ENCODE measurements around the gene HIVEP2. TPM values are rescaled to one million over a fixed set of nuclear protein-coding genes. Genes with fewer than 3 reads are reported as not detected.

HIVEP2 gene
- total RNA-seq, 1 experiment from 2014 or later, result 10.3 TPM

GRCh38 chr6:142911430-142911829 lies 33.5 kb downstream of the HIVEP2 start:
- Histone ChIP-seq H3K4me3 (ENCODE audit: low read depth in 2 of 2, low read length in 2 of 2) (no peak overlapping the region), H3K27ac (ENCODE audit: low read length) (no peak overlapping the region), H3K9me3 (ENCODE audit: control insufficient read depth, insufficient read depth, low read depth, low read length) (no peaks in the 10 kb centered on the region), H3K27me3 (ENCODE audit: control insufficient read depth, insufficient read depth, low read length) (no peaks in the 10 kb centered on the region), H3K4me1 (ENCODE audit: control insufficient read depth, insufficient read depth, low read length) (no peaks in the 10 kb centered on the region), H3K36me3 (ENCODE audit: control insufficient read depth, insufficient read depth, low read length) (no peaks in the 10 kb centered on the region)
- DNase-seq (ENCODE audit: low read depth, low spot score), result no peak
- ChIA-PET POLR2A (no interaction called here), CTCF (no interaction called here)
- BruUV-seq (replicated peaks), result no TSS peak
- TF ChIP-seq POLR2AphosphoS5 (IDR thresholded peaks at IDR 0.05; ENCODE audit: low read depth, low read length) (no peak), SIN3A (IDR thresholded peaks at IDR 0.05; ENCODE audit: borderline replicate concordance, insufficient read depth, low read depth, low read length) (no peak), TCF7L2 (IDR thresholded peaks at IDR 0.05; ENCODE audit: low read depth, low read length) (no peak), REST (IDR thresholded peaks at IDR 0.05; ENCODE audit: insufficient read depth in 1 of 2, low read depth in 2 of 2, low read length in 1 of 2) (no peak), CTCF (IDR thresholded peaks at IDR 0.05) (no peak)
- ATAC-seq, result no peak
- in situ Hi-C loops (cut with HindIII; ENCODE audit: low pct_unique_long_range_greater_than_20kb, low sequenced_read_pairs), result no loop called here
- intact Hi-C loops (cut with micrococcal nuclease; ENCODE audit: unreplicated experiment), result no loop called here

- ChIA-PET POLR2A (no interaction called here), CTCF (no interaction called here)
- in situ Hi-C loops (cut with HindIII; ENCODE audit: low pct_unique_long_range_greater_than_20kb, low sequenced_read_pairs), result no loop called here
- no peak for TF ChIP-seq SIN3A (IDR thresholded peaks at IDR 0.05; ENCODE audit: borderline replicate concordance, insufficient read depth, low read depth, low read length)
- no peak for TF ChIP-seq CTCF (IDR thresholded peaks at IDR 0.05)
- TF ChIP-seq TCF7L2 (IDR thresholded peaks at IDR 0.05; ENCODE audit: low read depth, low read length), result no peak
- no peak for TF ChIP-seq POLR2AphosphoS5 (IDR thresholded peaks at IDR 0.05; ENCODE audit: low read depth, low read length)
- TF ChIP-seq REST (IDR thresholded peaks at IDR 0.05; ENCODE audit: insufficient read depth in 1 of 2, low read depth in 2 of 2, low read length in 1 of 2), result no peak
- no peak for ATAC-seq
- intact Hi-C loops (cut with micrococcal nuclease; ENCODE audit: unreplicated experiment), result no loop called here
- H3K27me3 ChIP-seq (ENCODE audit: control insufficient read depth, insufficient read depth, low read length), result no peaks in the 10 kb centered on the region
- H3K27ac ChIP-seq (ENCODE audit: low read length), result no peak overlapping the region
- H3K36me3 ChIP-seq (ENCODE audit: control insufficient read depth, insufficient read depth, low read length), result no peaks in the 10 kb centered on the region
- no TSS peak for BruUV-seq (replicated peaks)
- H3K4me1 ChIP-seq (ENCODE audit: control insufficient read depth, insufficient read depth, low read length), result no peaks in the 10 kb centered on the region
- no peak for DNase-seq (ENCODE audit: low read depth, low spot score)
- no peak overlapping the region for H3K4me3 ChIP-seq (ENCODE audit: low read depth in 2 of 2, low read length in 2 of 2)
- no peaks in the 10 kb centered on the region for H3K9me3 ChIP-seq (ENCODE audit: control insufficient read depth, insufficient read depth, low read depth, low read length)
These were observed 35.3 kb downstream of the HIVEP2 start for GRCh38 chr6:142909686-142910085.

Measured in Panc1 (cell line).